Central memory CD8-positive, alpha-beta T cell (primary cell): Measurements from ENCODE around the gene AQP4.

ENCODE experiments used
- ATAC-seq: fragments of 150-1000 bp; cut with Tn5 transposase; replicated peaks from 2 replicates; pipeline ENCODE4 v1.10.0; 2022; ENCODE audit warnings: mild to moderate bottlenecking, moderate FRiP score, moderate number of reproducible peaks; ENCODE audit not compliant: poor library complexity, severe bottlenecking; ENCODE audit errors: extremely low read depth
- DNase-seq, 2 donors: peaks; one replicate each; pipeline ENCODE4 v3.0.0; 2021; ENCODE audit warnings: low spot score in 2 of 2
- H3K27ac Mint-ChIP-seq: one replicate; pipeline ENCODE4 v1.8.0; 2022; ENCODE audit warnings: low read depth, mild to moderate bottlenecking, moderate library complexity, mixed read lengths
- H3K27me3 Mint-ChIP-seq: one replicate; pipeline ENCODE4 v1.8.0; 2022; ENCODE audit warnings: mixed read lengths
- H3K36me3 Mint-ChIP-seq: one replicate; pipeline ENCODE4 v1.8.0; 2022; ENCODE audit warnings: mild to moderate bottlenecking, moderate library complexity, mixed read lengths; ENCODE audit not compliant: insufficient read depth
- H3K4me1 Mint-ChIP-seq: one replicate; pipeline ENCODE4 v1.8.0; 2022; ENCODE audit warnings: mixed read lengths
- H3K4me3 Mint-ChIP-seq: one replicate; pipeline ENCODE4 v1.8.0; 2022; ENCODE audit warnings: mild to moderate bottlenecking, moderate library complexity, mixed read lengths
- H3K9me3 Mint-ChIP-seq: one replicate; pipeline ENCODE4 v1.8.0; 2022; ENCODE audit warnings: mixed read lengths

Gene AQP4

GRCh38 chr18:26821181-26821580, 44.3 kb downstream of the AQP4 start:
- Mint-ChIP-seq H3K9me3 (peaks cover 19% of the 10 kb centered on the region), H3K4me1 (no peaks in the 10 kb centered on the region), H3K27ac (no peak overlapping the region), H3K27me3 (no peaks in the 10 kb centered on the region), H3K4me3 (no peak overlapping the region), H3K36me3 (no peaks in the 10 kb centered on the region)
- DNase-seq (no peak), ATAC-seq (no peak)

- Mint-ChIP-seq H3K36me3 (no peaks in the 10 kb centered on the region), H3K4me1 (no peaks in the 10 kb centered on the region), H3K27me3 (no peaks in the 10 kb centered on the region), H3K9me3 (peaks cover 19% of the 10 kb centered on the region), H3K27ac (no peak overlapping the region), H3K4me3 (no peak overlapping the region)
- ATAC-seq (no peak), DNase-seq (no peak)
Measured at GRCh38 chr18:26819046-26819445, 46.5 kb downstream of the AQP4 start.

DNA sequence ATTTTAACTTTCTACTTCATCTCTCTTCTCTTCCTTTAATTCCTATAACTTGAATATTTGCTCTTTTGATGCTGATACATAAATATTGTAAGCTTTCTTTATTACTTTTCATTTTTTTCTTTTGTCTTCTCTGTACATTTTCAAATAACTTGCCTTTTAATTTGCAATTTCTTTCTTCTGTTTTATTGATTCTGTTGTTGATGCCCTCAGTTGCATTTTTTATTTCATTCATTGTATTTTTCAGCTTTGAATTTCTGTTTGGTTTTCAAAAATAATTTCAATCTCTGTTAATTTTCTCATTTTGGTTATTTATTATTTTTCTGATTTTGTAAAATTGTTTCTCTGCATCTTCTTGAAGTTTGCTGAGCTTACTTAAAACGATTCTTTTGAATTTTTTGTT, 47.0 kb downstream of the AQP4 start:
- H3K9me3 Mint-ChIP-seq = peaks cover 19% of the 10 kb centered on the region
- no peak overlapping the region for H3K27ac Mint-ChIP-seq
- H3K27me3 Mint-ChIP-seq = no peaks in the 10 kb centered on the region
- H3K4me1 Mint-ChIP-seq = no peaks in the 10 kb centered on the region
- no peak overlapping the region for H3K4me3 Mint-ChIP-seq
- DNase-seq (no peak), ATAC-seq (no peak)
- H3K36me3 Mint-ChIP-seq = no peaks in the 10 kb centered on the region

DNA sequence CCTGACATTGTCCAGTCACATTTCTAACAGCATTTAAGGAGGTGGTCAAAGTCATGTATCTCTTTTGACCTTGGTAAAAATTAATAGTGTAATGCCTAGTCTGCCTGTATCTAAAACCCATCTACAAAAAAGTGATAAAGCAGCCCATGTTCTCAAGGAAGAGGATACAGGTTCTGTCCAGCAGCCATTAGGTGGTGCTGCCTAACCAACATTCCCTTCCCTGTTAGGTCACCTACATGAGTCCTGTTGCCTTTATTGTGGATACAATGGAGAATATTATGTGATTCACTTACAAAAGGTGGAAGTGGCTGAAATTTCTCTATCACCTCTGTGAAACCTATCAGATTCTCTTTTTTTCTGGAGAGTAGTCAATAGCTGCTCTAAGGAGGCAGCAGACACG, 52.5 kb downstream of the AQP4 start:
- H3K9me3 Mint-ChIP-seq = peaks cover 28% of the 10 kb centered on the region
- no peaks in the 10 kb centered on the region for H3K27me3 Mint-ChIP-seq
- H3K4me1 Mint-ChIP-seq = no peaks in the 10 kb centered on the region
- H3K4me3 Mint-ChIP-seq = no peak overlapping the region
- no peak overlapping the region for H3K27ac Mint-ChIP-seq
- DNase-seq = no peak
- ATAC-seq = no peak
- no peaks in the 10 kb centered on the region for H3K36me3 Mint-ChIP-seq

DNA sequence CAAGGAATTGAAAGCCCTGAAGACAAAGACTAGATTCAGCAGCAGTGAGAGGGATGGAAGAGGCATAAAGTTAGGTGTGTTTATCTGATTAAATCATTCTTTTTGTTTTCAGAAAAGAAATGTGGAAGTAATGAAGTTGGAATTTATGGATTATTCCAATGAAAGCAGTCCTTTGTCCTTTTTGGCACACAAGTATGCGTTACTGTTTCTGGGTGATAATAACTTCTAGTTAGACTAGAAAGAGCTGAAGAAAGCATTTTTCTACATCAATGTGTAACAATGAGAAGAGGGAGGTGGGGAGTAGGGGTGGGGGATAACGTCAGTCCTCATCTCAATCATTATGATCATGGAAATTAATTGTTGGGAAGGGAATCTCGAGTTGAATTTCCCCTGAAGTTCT, 53.0 kb downstream of the AQP4 start:
- no peaks in the 10 kb centered on the region for H3K4me1 Mint-ChIP-seq
- H3K27ac Mint-ChIP-seq = no peak overlapping the region
- no peak overlapping the region for H3K4me3 Mint-ChIP-seq
- peaks cover 25% of the 10 kb centered on the region for H3K9me3 Mint-ChIP-seq
- no peaks in the 10 kb centered on the region for H3K27me3 Mint-ChIP-seq
- no peak for ATAC-seq
- H3K36me3 Mint-ChIP-seq = no peaks in the 10 kb centered on the region
- no peak for DNase-seq

GRCh38 chr18:26809346-26809745, 56.2 kb downstream of the AQP4 start:
- H3K27me3 Mint-ChIP-seq = no peaks in the 10 kb centered on the region
- H3K4me3 Mint-ChIP-seq = no peak overlapping the region
- H3K27ac Mint-ChIP-seq = no peak overlapping the region
- DNase-seq = no peak
- H3K36me3 Mint-ChIP-seq = no peaks in the 10 kb centered on the region
- no peaks in the 10 kb centered on the region for H3K4me1 Mint-ChIP-seq
- no peak for ATAC-seq
- peaks cover 18% of the 10 kb centered on the region for H3K9me3 Mint-ChIP-seq

GRCh38 chr18:26806224-26806623, 59.3 kb downstream of the AQP4 start:
- Mint-ChIP-seq H3K36me3 (no peaks in the 10 kb centered on the region), H3K4me1 (no peaks in the 10 kb centered on the region), H3K27me3 (no peaks in the 10 kb centered on the region), H3K27ac (no peak overlapping the region), H3K4me3 (no peak overlapping the region), H3K9me3 (peaks cover 13% of the 10 kb centered on the region)
- DNase-seq (no peak), ATAC-seq (no peak)

- ATAC-seq (no peak), DNase-seq (no peak)
- no peaks in the 10 kb centered on the region for H3K4me1 Mint-ChIP-seq
- H3K27ac Mint-ChIP-seq = no peak overlapping the region
- no peak overlapping the region for H3K4me3 Mint-ChIP-seq
- H3K9me3 Mint-ChIP-seq = peaks cover 13% of the 10 kb centered on the region
- H3K36me3 Mint-ChIP-seq = no peaks in the 10 kb centered on the region
- H3K27me3 Mint-ChIP-seq = no peaks in the 10 kb centered on the region
Measured at GRCh38 chr18:26804519-26804918, 61.0 kb downstream of the AQP4 start.

DNA sequence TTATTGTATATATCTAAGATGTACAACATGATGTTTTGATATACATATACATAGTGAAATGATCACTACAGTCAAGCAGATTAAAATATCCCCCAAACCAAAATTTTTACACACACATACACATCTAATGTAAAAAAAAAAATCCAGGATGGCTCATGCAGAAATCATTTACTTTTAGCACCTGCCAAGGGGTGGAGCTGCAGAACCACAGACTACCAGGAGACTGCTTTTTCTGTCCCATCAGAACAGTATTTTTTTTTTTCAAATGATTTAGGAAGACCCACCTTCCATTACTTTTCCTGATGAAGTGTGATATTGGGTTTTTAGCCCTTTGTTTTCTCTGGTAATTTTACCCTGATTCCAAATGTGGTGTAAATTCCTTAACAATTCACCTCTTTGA, 61.9 kb downstream of the AQP4 start:
- H3K9me3 Mint-ChIP-seq = peaks cover 13% of the 10 kb centered on the region
- no peak overlapping the region for H3K4me3 Mint-ChIP-seq
- H3K27me3 Mint-ChIP-seq = no peaks in the 10 kb centered on the region
- H3K27ac Mint-ChIP-seq = no peak overlapping the region
- no peak for ATAC-seq
- DNase-seq = no peak
- H3K4me1 Mint-ChIP-seq = no peaks in the 10 kb centered on the region
- no peaks in the 10 kb centered on the region for H3K36me3 Mint-ChIP-seq

DNA sequence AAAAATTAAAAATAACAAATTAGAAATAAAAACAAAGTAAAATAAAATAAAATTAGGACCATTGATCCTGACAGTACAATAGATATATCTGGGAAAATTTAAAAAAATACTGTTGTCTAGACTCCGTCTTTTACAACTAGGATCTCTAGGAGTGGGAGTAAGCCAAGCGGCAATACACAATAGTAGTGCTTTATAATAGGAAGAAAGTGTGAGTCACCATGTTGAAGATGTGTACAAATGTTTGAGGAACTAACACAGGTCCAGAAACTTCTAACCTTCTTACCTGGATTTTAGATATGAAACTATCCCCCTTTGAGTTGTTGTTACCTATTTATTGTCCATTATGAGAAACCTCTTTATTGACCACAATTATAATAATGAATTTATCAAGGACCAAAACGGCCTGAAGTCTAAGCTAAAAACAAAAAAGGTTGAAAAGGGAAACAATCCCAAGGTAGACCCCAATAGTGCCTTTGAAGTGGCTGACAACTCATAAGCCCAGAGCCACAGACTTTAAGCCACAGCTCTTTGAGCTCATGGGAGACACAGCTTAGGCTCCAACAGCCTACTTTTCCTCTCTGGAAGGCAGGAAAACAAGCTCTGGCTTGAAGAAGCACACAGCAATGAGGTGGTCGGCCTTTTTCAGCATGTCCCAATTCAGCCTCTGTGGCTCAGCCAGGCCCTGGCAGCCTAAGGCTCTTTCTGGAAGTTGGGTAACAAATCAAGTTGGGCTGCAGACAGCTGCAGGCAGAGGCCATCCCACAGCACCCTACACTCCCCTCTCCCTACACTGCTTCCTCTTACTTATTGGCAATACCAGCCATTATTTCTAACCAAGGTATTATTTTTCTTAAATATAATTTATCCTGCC, 62.9 kb downstream of the AQP4 start:
- no peaks in the 10 kb centered on the region for H3K4me1 Mint-ChIP-seq
- no peak overlapping the region for H3K27ac Mint-ChIP-seq
- no peak overlapping the region for H3K4me3 Mint-ChIP-seq
- ATAC-seq (no peak), DNase-seq (no peak)
- no peaks in the 10 kb centered on the region for H3K27me3 Mint-ChIP-seq
- peaks cover 19% of the 10 kb centered on the region for H3K9me3 Mint-ChIP-seq
- H3K36me3 Mint-ChIP-seq = no peaks in the 10 kb centered on the region
